Lower leg skin (tissue), 4 donors: ENCODE data around the gene SMOC2. TPM values are rescaled to one million over a fixed set of nuclear protein-coding genes. Genes with fewer than 3 reads are reported as not detected.
A peak's percentile ranks its signal among the peaks of the same experiment; 100 is the strongest.

Experiments
- DNase-seq, 2 donors: peaks; one replicate each; pipeline ENCODE4 v3.0.0-alpha.2; 2019; ENCODE audit warnings: low spot score in 2 of 2
- H3K4me3 ChIP-seq: fragments of 200-600 bp; sonication (generic); 2 replicates; pipeline ENCODE4 v1.5.1; 2017; ENCODE audit warnings: mild to moderate bottlenecking, low read depth; ENCODE audit not compliant: poor library complexity, severe bottlenecking
- POLR2A ChIP-seq, 2 donors: fragments of 450-650 bp; IDR thresholded peaks; one replicate each; pipeline ENCODE4 v1.6.1; 2016 to 2017; ENCODE audit warnings: antibody characterized with exemption in 2 of 2, mild to moderate bottlenecking in 1 of 2, moderate library complexity in 1 of 2
- WGBS, 2 donors: methylation state at CpG; one replicate each; pipeline ENCODE4 v1.1.5; 2018; 5-methylcytosine and 5-hydroxymethylcytosine counted together
- intact Hi-C: fragments of 100-400 bp; cut with DNase I; formaldehyde crosslinking; loops from one replicate; pipeline ENCODE4 v1.15.0; 2023; ENCODE audit warnings: low total_unique reads
- total RNA-seq, 4 donors: library from RNA; depleted of rRNA; stranded (reverse); fragments of >200 nt; gene quantifications; one replicate each; pipeline ENCODE4 v1.1.0, GENCODE V29; 2016
- TF ChIP-seq, protein P1 (sequence below), 3 donors: fragments of 450-650 bp; IDR thresholded peaks; one replicate each; pipeline ENCODE4 v1.5.1; 2016; ENCODE audit warnings: antibody characterized with exemption in 3 of 3, mild to moderate bottlenecking in 3 of 3, moderate library complexity in 2 of 3

SMOC2 gene
- total RNA-seq, 4 donors from 2014 or later, result 12.5 to 26.1 (median 13.0) TPM

DNA sequence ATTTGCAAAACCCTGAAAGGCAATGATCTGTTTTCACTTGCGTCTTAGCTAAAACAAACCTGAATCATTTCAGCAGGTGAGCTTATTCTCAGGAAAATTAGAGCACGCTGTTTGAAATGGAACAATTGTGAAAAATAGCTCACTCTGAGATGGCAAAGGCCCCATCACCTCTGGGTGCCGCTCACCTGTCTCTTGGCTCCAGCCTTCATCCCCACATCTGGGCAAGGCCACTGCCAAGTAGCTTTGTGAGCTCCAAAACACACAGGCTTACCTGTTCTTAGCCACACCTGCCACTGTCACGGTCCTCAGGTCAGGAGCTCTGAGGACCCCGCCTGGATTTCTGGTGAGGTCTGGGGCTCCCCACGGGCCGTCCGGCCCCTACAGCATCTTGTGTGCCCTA lies 66.7 kb downstream of the SMOC2 start:
- intact Hi-C loops, result no loop called here
- DNase-seq, result no peak
- no peak overlapping the region for H3K4me3 ChIP-seq
- WGBS, 2 donors, result 88 to 90% methylated on average over 8 of the region's 8 CpGs
- TF ChIP-seq, protein P1, sequence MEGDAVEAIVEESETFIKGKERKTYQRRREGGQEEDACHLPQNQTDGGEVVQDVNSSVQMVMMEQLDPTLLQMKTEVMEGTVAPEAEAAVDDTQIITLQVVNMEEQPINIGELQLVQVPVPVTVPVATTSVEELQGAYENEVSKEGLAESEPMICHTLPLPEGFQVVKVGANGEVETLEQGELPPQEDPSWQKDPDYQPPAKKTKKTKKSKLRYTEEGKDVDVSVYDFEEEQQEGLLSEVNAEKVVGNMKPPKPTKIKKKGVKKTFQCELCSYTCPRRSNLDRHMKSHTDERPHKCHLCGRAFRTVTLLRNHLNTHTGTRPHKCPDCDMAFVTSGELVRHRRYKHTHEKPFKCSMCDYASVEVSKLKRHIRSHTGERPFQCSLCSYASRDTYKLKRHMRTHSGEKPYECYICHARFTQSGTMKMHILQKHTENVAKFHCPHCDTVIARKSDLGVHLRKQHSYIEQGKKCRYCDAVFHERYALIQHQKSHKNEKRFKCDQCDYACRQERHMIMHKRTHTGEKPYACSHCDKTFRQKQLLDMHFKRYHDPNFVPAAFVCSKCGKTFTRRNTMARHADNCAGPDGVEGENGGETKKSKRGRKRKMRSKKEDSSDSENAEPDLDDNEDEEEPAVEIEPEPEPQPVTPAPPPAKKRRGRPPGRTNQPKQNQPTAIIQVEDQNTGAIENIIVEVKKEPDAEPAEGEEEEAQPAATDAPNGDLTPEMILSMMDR (IDR thresholded peaks at IDR 0.05), result no peak
- TF ChIP-seq POLR2A (IDR thresholded peaks at IDR 0.05), result no peak

DNA sequence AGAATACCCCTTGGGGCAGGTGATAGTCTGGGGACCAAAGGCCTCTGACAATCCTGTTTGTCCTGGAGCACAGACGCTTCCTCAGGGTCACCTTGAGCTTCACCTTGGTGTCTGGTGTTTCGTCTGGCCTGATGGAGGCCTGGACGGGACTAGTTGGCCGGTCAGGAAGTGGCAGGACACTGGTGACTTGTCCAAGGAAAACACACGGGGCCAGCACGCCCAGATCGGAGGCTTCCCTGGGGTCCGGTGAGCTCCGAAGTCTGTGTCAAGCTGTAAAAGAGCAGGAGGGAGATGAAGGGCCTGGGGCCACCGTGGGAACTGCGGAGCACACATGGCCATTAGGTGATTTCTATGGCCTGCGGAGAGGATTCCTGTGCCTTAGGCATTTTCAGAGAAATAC lies 67.9 kb downstream of the SMOC2 start:
- DNase-seq, result peak in 1 of 2 donors; percentile 62
- no peak for TF ChIP-seq POLR2A (IDR thresholded peaks at IDR 0.05)
- TF ChIP-seq, protein P1 (IDR thresholded peaks at IDR 0.05), result no peak
- intact Hi-C loops, result no loop called here
- no peak overlapping the region for H3K4me3 ChIP-seq
- WGBS, 2 donors, result 89 to 92% methylated on average over 12 of the region's 12 CpGs

DNA sequence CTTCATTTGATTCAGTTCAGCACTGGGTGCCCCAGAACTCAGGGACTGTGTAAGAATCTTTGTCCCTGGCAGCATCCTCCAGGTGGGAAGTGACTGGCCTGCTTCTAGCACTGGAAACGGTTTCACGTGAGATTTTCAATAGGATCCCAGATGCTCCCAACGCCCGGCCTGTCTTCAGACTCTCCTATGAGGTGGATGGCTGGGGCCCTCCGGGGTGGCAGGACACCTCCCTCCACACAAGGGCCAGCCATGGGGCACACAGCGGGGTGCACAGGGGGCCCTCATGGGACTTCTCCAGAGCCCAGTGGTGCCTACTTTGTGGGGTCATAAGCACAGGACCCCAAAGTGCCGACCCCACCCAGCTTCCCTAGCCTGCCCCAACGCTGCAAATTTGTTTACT lies 72.8 kb downstream of the SMOC2 start:
- H3K4me3 ChIP-seq, result no peak overlapping the region
- intact Hi-C loops, result no loop called here
- DNase-seq, result peak in 1 of 2 donors; percentile 81
- WGBS, 2 donors, result 72 to 87% methylated on average over 8 of the region's 8 CpGs
- no peak for TF ChIP-seq POLR2A (IDR thresholded peaks at IDR 0.05)
- TF ChIP-seq, protein P1 (IDR thresholded peaks at IDR 0.05), result no peak

DNA sequence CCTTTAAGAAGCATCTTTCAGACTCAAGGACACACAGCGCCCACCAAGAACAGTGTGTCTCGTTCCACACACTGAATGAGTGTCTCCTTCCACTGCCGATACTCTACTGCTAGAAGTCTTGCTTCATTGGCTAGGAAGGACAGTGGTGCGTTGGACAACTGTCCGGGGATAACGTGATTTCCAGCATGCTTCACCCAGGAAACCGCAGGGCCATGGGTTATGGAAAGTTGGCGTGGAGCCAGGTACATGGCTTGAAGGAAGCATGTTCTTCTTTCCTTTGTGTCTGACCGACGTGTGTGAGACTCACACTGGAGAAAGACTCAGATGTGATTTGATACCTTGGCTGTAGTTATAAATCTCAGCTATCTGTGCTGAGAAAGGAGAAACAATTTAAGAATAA lies 73.2 kb downstream of the SMOC2 start:
- peak; percentile 60 to 92 for DNase-seq
- H3K4me3 ChIP-seq, result no peak overlapping the region
- 49 to 56% methylated on average over 10 of the region's 10 CpGs for WGBS, 2 donors
- intact Hi-C loops, result no loop called here
- TF ChIP-seq POLR2A (IDR thresholded peaks at IDR 0.05), result no peak
- TF ChIP-seq, protein P1 (IDR thresholded peaks at IDR 0.05), result no peak

DNA sequence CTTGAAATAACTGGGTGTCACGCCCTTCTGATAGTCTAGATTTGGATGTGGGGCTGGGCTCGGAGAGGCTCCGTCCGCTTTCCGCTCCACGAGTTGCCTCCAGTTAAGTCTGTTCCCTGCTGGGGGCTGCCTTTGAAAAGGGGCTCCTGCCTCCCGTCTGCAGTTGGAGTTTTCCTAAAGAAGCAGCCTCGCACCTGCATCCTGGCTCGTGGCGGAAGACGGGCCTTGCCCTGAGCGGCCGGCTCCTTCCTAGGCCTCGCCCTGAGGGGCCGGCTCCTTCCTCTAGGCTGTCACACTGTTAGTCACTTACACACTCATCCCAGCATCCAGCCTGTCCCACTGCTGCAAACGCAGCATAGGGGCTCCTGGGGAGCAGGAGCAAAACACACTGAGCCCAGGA lies 74.4 kb downstream of the SMOC2 start:
- WGBS, 2 donors, result 72 to 82% methylated on average over 16 of the region's 16 CpGs
- TF ChIP-seq POLR2A (IDR thresholded peaks at IDR 0.05), result no peak

DNA sequence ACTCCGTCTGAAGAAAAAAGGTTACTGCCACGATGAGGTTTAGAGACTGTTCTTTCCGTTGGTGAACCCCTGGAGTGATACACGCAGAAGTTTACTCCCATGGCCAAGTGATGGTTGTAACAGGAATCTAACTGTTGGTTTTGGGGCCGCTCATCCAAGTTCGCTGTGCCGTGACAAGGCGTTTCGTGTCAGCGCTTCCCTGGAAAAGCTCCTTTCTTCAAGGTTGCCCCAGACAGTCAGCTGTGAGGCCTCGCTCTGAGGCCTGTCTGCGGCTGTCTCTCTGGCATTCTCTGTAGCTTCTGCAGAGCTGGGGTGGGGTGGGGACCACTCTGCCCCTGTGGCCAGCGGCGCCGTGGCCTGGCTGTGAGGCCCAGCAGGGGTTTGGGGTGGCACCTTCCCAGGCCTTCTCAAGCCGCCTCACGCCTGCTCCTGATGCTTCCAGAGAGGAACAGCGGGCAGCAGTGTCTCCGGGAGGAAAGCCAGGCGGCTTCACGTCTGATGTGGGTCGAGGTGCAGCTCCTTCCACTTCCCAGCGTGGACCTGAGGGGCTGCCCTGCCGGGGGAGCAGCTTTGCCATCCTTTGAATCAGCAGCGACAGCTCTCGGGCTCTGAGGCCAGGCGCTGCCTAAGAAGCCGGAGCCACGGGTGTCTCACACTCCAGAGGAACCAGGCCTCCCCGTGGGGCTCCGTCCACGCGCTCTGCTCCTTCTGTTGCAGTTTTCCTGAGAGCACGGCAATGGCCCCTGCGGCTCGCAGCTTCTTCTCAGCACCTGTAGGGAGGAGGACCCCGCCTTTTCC lies 76.2 kb downstream of the SMOC2 start:
- intact Hi-C loops, result no loop called here
- TF ChIP-seq POLR2A (IDR thresholded peaks at IDR 0.05), result no peak
- TF ChIP-seq, protein P1 (IDR thresholded peaks at IDR 0.05), result no peak
- WGBS, 2 donors, result 92 to 94% methylated on average over 28 to 37 of the region's 37 CpGs
- no peak for DNase-seq
- no peak overlapping the region for H3K4me3 ChIP-seq

More for the DNA sequence above, 74.4 kb downstream of the SMOC2 start:
- DNase-seq, result peak in 1 of 2 donors; percentile 53
- no peak overlapping the region for H3K4me3 ChIP-seq
- intact Hi-C loops, result no loop called here
